OCI-LY1 (cell line): Measurements from ENCODE around the gene CLPTM1L.

Source experiments
- EZH2 ChIP-seq: fragments of 200-600 bp; sonication (generic), shearing (Covaris generic); IDR thresholded peaks from 2 replicates; pipeline ENCODE4 v1.8.0; 2017; ENCODE audit warnings: borderline replicate concordance, mixed run types, mild to moderate bottlenecking, antibody characterized with exemption, low read length, moderate library complexity, mixed read lengths
- TF ChIP-seq, protein P1 (sequence below): fragments of 200-600 bp; sonication (generic), shearing (Covaris generic); IDR thresholded peaks from 2 replicates; pipeline ENCODE4 v1.5.1; 2017; ENCODE audit warnings: mild to moderate bottlenecking, antibody characterized with exemption, low read length, moderate library complexity, mixed read lengths

DNA sequence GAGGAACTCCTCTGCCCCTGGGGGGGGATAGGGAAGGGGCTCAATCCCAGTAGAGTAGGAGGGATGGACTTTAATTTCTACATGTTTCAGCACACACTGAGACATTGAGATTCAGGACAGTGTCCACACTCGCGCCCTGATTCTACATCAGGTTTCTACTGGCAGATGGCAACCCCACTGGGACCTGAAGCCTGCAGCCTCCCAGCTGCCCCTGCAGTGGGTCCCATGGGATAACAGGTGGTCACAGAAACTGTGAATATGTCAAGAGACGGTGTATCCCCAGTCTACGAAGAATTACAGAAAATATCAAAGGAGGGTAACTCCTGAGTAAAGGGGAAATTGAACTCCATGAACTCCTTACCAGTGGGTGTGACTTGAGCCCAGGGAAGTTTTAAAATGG lies 47.7 kb downstream of the CLPTM1L start:
- TF ChIP-seq, protein P1, sequence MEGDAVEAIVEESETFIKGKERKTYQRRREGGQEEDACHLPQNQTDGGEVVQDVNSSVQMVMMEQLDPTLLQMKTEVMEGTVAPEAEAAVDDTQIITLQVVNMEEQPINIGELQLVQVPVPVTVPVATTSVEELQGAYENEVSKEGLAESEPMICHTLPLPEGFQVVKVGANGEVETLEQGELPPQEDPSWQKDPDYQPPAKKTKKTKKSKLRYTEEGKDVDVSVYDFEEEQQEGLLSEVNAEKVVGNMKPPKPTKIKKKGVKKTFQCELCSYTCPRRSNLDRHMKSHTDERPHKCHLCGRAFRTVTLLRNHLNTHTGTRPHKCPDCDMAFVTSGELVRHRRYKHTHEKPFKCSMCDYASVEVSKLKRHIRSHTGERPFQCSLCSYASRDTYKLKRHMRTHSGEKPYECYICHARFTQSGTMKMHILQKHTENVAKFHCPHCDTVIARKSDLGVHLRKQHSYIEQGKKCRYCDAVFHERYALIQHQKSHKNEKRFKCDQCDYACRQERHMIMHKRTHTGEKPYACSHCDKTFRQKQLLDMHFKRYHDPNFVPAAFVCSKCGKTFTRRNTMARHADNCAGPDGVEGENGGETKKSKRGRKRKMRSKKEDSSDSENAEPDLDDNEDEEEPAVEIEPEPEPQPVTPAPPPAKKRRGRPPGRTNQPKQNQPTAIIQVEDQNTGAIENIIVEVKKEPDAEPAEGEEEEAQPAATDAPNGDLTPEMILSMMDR: no peak
- TF ChIP-seq EZH2: no peak
